ENCODE results near the gene DNAAF2. TPM values are rescaled to one million over a fixed set of nuclear protein-coding genes. Genes with fewer than 3 reads are reported as not detected.

DNAAF2 gene
- 27.5 and 30.0 TPM in 2 replicates for total RNA-seq (2021; fragmentation: NEBNext Ultra II Directional; extraction: Animal tissue kit (Norgen Biotek cat#: 25700))
- polyA plus RNA-seq (2011; rRNA removed), result 12.2 and 13.1 TPM in 2 replicates
- 19.4 TPM for polyA plus RNA-seq (2011; cell fraction: cytosol; rRNA removed)
- polyA plus RNA-seq (2011; cell fraction: nucleus; rRNA removed), result 8.6 TPM
- polyA plus RNA-seq (2012, experiment 1 of 2), result 15.7 to 25.0 TPM (median 17.1 TPM) in 4 replicates
- 5.3 TPM for polyA plus RNA-seq (2012, experiment 2 of 2)
- 14.7 TPM for polyA plus RNA-seq (2013, experiment 1 of 2)
- 14.4 TPM for polyA plus RNA-seq (2013, experiment 2 of 2)
- 4.5 and 5.9 TPM in 2 replicates for polyA minus RNA-seq (2011; rRNA and poly(A)+ RNA removed)
- polyA minus RNA-seq (2011; cell fraction: cytosol; rRNA and poly(A)+ RNA removed), result 10.2 TPM
- 10.3 TPM for polyA minus RNA-seq (2011; cell fraction: nucleus; rRNA and poly(A)+ RNA removed)
- long read RNA-seq, experiment 1, transcript DNAAF2-202 (2 exons, 2,819 nt), result minor isoform, 16 of 64 reads
- long read RNA-seq, experiment 1, transcript DNAAF2-201 (3 exons, 2,963 nt), result major isoform, 31 of 64 reads
- long read RNA-seq, experiment 1, partial matches to known transcripts, result 7 of 64 reads
- long read RNA-seq, experiment 1, other reads (novel, unspliced or antisense), result 10 of 64 reads
- long read RNA-seq, experiment 2, transcript DNAAF2-201 (3 exons, 2,963 nt), result major isoform, 9 of 15 reads
- long read RNA-seq, experiment 2, partial matches to known transcripts, result 1 of 15 reads
- long read RNA-seq, experiment 2, other reads (novel, unspliced or antisense), result 1 of 15 reads

- Histone ChIP-seq H3K79me2 (ENCODE audit: control insufficient read depth in 1 of 2, insufficient read depth in 2 of 2, low read length in 2 of 2) (peaks cover 5 to 79% of the 10 kb centered on the region in 2 experiments; a peak in 3 of 4 replicates), H3K4ac (replicated peaks; ENCODE audit: insufficient read length, low read depth, low read length) (peak within 1 kb of the TSS; percentile 96), H3K14ac (ENCODE audit: insufficient read length) (no peak within 1 kb of the TSS), H2AFZ (ENCODE audit: low read length) (peak within 1 kb of the TSS; percentile 91; the same call in 1 of the 2 replicates), H2BK5ac (ENCODE audit: low read depth, low read length) (peak within 1 kb of the TSS; percentile 95), H3K18ac (ENCODE audit: extremely low read depth, low read length) (peak within 1 kb of the TSS; percentile 99), H3K9ac (replicated peaks in 1 of 4; ENCODE audit: extremely low read depth in 1 of 4, low read depth in 3 of 4, low read length in 3 of 4) (peak within 1 kb of the TSS; percentile 91 to 98 (median 98)), H2BK120ac (replicated peaks; ENCODE audit: low read depth, low read length) (no peak within 1 kb of the TSS), H4K91ac (replicated peaks; ENCODE audit: insufficient read length, low read length) (peak within 1 kb of the TSS; percentile 89), H3K79me1 (ENCODE audit: low read depth, low read length) (0 out of 2 replicates have a peak, but pooled peaks cover 6% of the 10 kb centered on the region), H3K36me3 (ENCODE audit: control insufficient read depth in 2 of 4, insufficient read depth in 4 of 4, low read length in 3 of 4) (peaks cover 0 to 17% (median 0%) of the 10 kb centered on the region in 4 experiments; a peak in 1 of 8 replicates), H3K56ac (replicated peaks; ENCODE audit: insufficient read length, low read depth, low read length) (peak within 1 kb of the TSS; percentile 97), H4K20me1 (replicated peaks in 1 of 2; ENCODE audit: control insufficient read depth in 1 of 2, insufficient read depth in 2 of 2, low read length in 2 of 2) (peaks cover 4 to 8% of the 10 kb centered on the region in 2 experiments), H3K23ac (ENCODE audit: insufficient read length) (no peak within 1 kb of the TSS), H2BK15ac (ENCODE audit: low read length) (no peak within 1 kb of the TSS), H2BK20ac (ENCODE audit: low read length) (no peak within 1 kb of the TSS), H3K23me2 (ENCODE audit: low read depth, low read length) (peaks cover 11% of the 10 kb centered on the region; the same call in 1 of the 2 replicates), H3K4me3 (ENCODE audit: extremely low read depth in 1 of 4, insufficient read depth in 2 of 4, low read depth in 3 of 4, low read length in 4 of 4) (peak within 1 kb of the TSS; percentile 88 to 98 (median 94)), H2BK12ac (ENCODE audit: low read depth, low read length) (peak within 1 kb of the TSS; percentile 17; the same call in 1 of the 2 replicates), H3K4me1 (replicated peaks in 1 of 4; ENCODE audit: control insufficient read depth in 3 of 4, insufficient read depth in 4 of 4, low read length in 3 of 4) (no peaks in the 10 kb centered on the region), H2AK5ac (ENCODE audit: low read depth, low read length) (no peak within 1 kb of the TSS), H3K27ac (ENCODE audit: low read depth, low read length) (peak within 1 kb of the TSS; percentile 95), H3K4me2 (ENCODE audit: insufficient read depth in 1 of 2, low read depth in 2 of 2, low read length in 2 of 2) (peak within 1 kb of the TSS; percentile 72 to 93), H3K27me3 (replicated peaks in 1 of 4; ENCODE audit: control insufficient read depth in 3 of 4, extremely low read depth in 1 of 4, insufficient read depth in 3 of 4, low read length in 3 of 4) (no peaks in the 10 kb centered on the region), H3K9me3 (ENCODE audit: insufficient read depth in 2 of 2, low read depth in 1 of 2, low read length in 1 of 2) (no peaks in the 10 kb centered on the region), H4K8ac (ENCODE audit: extremely low read depth, insufficient read depth, low read length) (peak within 1 kb of the TSS; percentile 96), H4K5ac (ENCODE audit: insufficient read length, low read depth, low read length) (peak within 1 kb of the TSS; percentile 96)
- WGBS, 2 experiments (ENCODE audit: extremely low coverage in 1 of 2, insufficient coverage in 1 of 2, insufficient read length in 1 of 2, insufficient replicate concordance in 2 of 2, low coverage in 1 of 2, low lambda C conversion rate in 2 of 2, missing lambda C conversion rate in 1 of 2), result 0% methylated on average over 78 of the region's 80 CpGs; no CpG with 5 or more reads in 1 of the 2 experiments
- peak in 1 of 2 experiments; percentile 67 for DNase-seq (ENCODE audit: low read depth in 1 of 2, low spot score in 2 of 2)
- POLR2A ChIA-PET (ENCODE audit: partially characterized antibody), result interaction anchor here (0.5 to 4.5 kb wide), 22 partner anchors 9 to 501 kb away, joined by 3 to 47 read pairs (median 6); partner anchors contain the start of genes KLHDC1, KLHDC2, LRR1 and MGAT2
- CTCF ChIA-PET (ENCODE audit: partially characterized antibody), result interaction anchor here (0.6 to 2.5 kb wide), 12 partner anchors 9 to 217 kb away, joined by 3 to 16 read pairs (median 5); partner anchors contain the start of genes KLHDC2, MGAT2, NEMF and RPL36AL
- FAIRE-seq, result no peak
- TF ChIP-seq BACH1 (IDR thresholded peaks at IDR 0.05; ENCODE audit: low read length), result no peak
- no peak for TF ChIP-seq ZNF274 (IDR thresholded peaks at IDR 0.05; ENCODE audit: borderline replicate concordance, extremely low read depth, low read length)
- no peak for TF ChIP-seq GABPA (IDR thresholded peaks at IDR 0.05; ENCODE audit: borderline replicate concordance, insufficient read depth, low read length)
- no peak for TF ChIP-seq SP2 (IDR thresholded peaks at IDR 0.05; ENCODE audit: low read length)
- TF ChIP-seq BCL11A (IDR thresholded peaks at IDR 0.05; ENCODE audit: low read depth in 2 of 2, low read length in 2 of 2), result no peak
- TF ChIP-seq USF2 (IDR thresholded peaks at IDR 0.05; ENCODE audit: low read length), result no peak
- TF ChIP-seq HDAC6 (IDR thresholded peaks at IDR 0.05; ENCODE audit: low read depth, low read length), result no peak
Observed at GRCh38 chr14:49634547-49635334, at the start of gene DNAAF2. DNAAF2 (minus strand) TSS chr14:49635244; CDS start chr14:49635149, 95 bp downstream.

All from H1 (cell line).